DMS114 treated with DMSO at 0.1 percent for 48 hours (cell line): Measurements from ENCODE around the gene CACNB2.
"Not testable (repeated sequence)": the region's sequence is repeated elsewhere in the genome, so short reads cannot be mapped to it uniquely, and the experiment has no call there.

Experiments used
- DNase-seq: peaks from one replicate; lab custom pipeline; 2025; ENCODE audit not compliant: unreplicated experiment; lab: John Stamatoyannopoulos, UW

Gene CACNB2

GRCh38 chr10:18554479-18554878 is 414.3 kb downstream of the CACNB2 start:
- no peak for DNase-seq

GRCh38 chr10:18556522-18557147 is 416.4 kb downstream of the CACNB2 start:
- DNase-seq: no peak

GRCh38 chr10:18557960-18558359 is 417.7 kb downstream of the CACNB2 start:
- DNase-seq: no peak

GRCh38 chr10:18561861-18562551 is 421.8 kb downstream of the CACNB2 start:
- no peak for DNase-seq

GRCh38 chr10:18563003-18563726 is 422.9 kb downstream of the CACNB2 start:
- no peak for DNase-seq

- no peak for DNase-seq
Measured at GRCh38 chr10:18565006-18565405, 424.8 kb downstream of the CACNB2 start.

- DNase-seq: no peak
Measured at GRCh38 chr10:18566177-18566576, 426.0 kb downstream of the CACNB2 start.

GRCh38 chr10:18567343-18567856 is 427.2 kb downstream of the CACNB2 start:
- no peak for DNase-seq

- not testable (repeated sequence) for DNase-seq
Measured at GRCh38 chr10:18570386-18570785, 430.2 kb downstream of the CACNB2 start.

GRCh38 chr10:18571076-18571475 is 430.9 kb downstream of the CACNB2 start:
- DNase-seq: no peak

- DNase-seq: no peak
Measured at GRCh38 chr10:18571780-18572179, 431.6 kb downstream of the CACNB2 start.

- no peak for DNase-seq
Measured at GRCh38 chr10:18572959-18573561, 432.8 kb downstream of the CACNB2 start.

- DNase-seq: no peak
Measured at GRCh38 chr10:18576586-18576985, 436.4 kb downstream of the CACNB2 start.

GRCh38 chr10:18577823-18578685 is 437.8 kb downstream of the CACNB2 start:
- no peak for DNase-seq

- DNase-seq: no peak
Measured at GRCh38 chr10:18582803-18583202, 442.6 kb downstream of the CACNB2 start.

- DNase-seq: no peak
Measured at GRCh38 chr10:18583575-18584270, 443.5 kb downstream of the CACNB2 start.

GRCh38 chr10:18586637-18587036 is 446.4 kb downstream of the CACNB2 start:
- not testable (repeated sequence) for DNase-seq

- DNase-seq: not testable (repeated sequence)
Measured at GRCh38 chr10:18591141-18591540, 450.9 kb downstream of the CACNB2 start.
